ENCODE data around the gene MRPS24. TPM values are rescaled to one million over a fixed set of nuclear protein-coding genes. Genes with fewer than 3 reads are reported as not detected.

MRPS24 gene
- total RNA-seq, 2 donors from 2014 or later: 125 to 139 TPM

GRCh38 chr7:43879477-43879876, 10.2 kb upstream of the MRPS24 start:
- intact Hi-C loops (cut with DNase I): no loop called here
- ATAC-seq: no peak

GRCh38 chr7:43878867-43879266, 9.6 kb upstream of the MRPS24 start:
- ATAC-seq (peak; percentile 11 to 34), DNase-seq (no peak)
- intact Hi-C loops (cut with DNase I): no loop called here

More at GRCh38 chr7:43879477-43879876, 10.2 kb upstream of the MRPS24 start:
- DNase-seq: no peak

- ATAC-seq (peak; percentile 23 to 69), DNase-seq (no peak)
- intact Hi-C loops (cut with DNase I): no loop called here
Measured at GRCh38 chr7:43877968-43878864, 8.9 kb upstream of the MRPS24 start.

GRCh38 chr7:43876976-43877745, 7.8 kb upstream of the MRPS24 start:
- ATAC-seq (no peak), DNase-seq (no peak)
- intact Hi-C loops (cut with DNase I): no loop called here

GRCh38 chr7:43876241-43876640, 6.9 kb upstream of the MRPS24 start:
- intact Hi-C loops (cut with DNase I): no loop called here

GRCh38 chr7:43873300-43873699, 4.0 kb upstream of the MRPS24 start:
- peak in 1 of 2 donors; percentile 56 for ATAC-seq
- intact Hi-C loops (cut with DNase I): no loop called here
- peak; percentile 74 for DNase-seq

More at GRCh38 chr7:43876241-43876640, 6.9 kb upstream of the MRPS24 start:
- ATAC-seq (no peak), DNase-seq (no peak)

GRCh38 chr7:43872406-43873110, 3.2 kb upstream of the MRPS24 start:
- intact Hi-C loops (cut with DNase I): no loop called here
- ATAC-seq: peak; percentile 24 to 61
- DNase-seq: peak; percentile 59

GRCh38 chr7:43871064-43871463, 1.7 kb upstream of the MRPS24 start:
- DNase-seq: no peak

GRCh38 chr7:43870316-43870715, 999 bp upstream of the MRPS24 start:
- intact Hi-C loops (cut with DNase I): no loop called here
- ATAC-seq (no peak), DNase-seq (no peak)

More at GRCh38 chr7:43871064-43871463, 1.7 kb upstream of the MRPS24 start:
- intact Hi-C loops (cut with DNase I): no loop called here
- ATAC-seq: no peak

- ATAC-seq: peak; percentile 29 to 31
- intact Hi-C loops (cut with DNase I): no loop called here
- no peak for DNase-seq
Measured at GRCh38 chr7:43869867-43870240, 537 bp upstream of the MRPS24 start.

GRCh38 chr7:43868681-43869005, 674 bp downstream of the MRPS24 start:
- intact Hi-C loops (cut with DNase I): no loop called here
- DNase-seq (no peak), ATAC-seq (no peak)

- DNase-seq: no peak
- intact Hi-C loops (cut with DNase I): no loop called here
- no peak for ATAC-seq
Measured at GRCh38 chr7:43868181-43868580, 1.1 kb downstream of the MRPS24 start.

GRCh38 chr7:43865277-43865676, 4.0 kb downstream of the MRPS24 start:
- DNase-seq (no peak), ATAC-seq (no peak)
- intact Hi-C loops (cut with DNase I): no loop called here

GRCh38 chr7:43864126-43864525, 5.2 kb downstream of the MRPS24 start:
- no peak for ATAC-seq
- no peak for DNase-seq
- intact Hi-C loops (cut with DNase I): no loop called here

- intact Hi-C loops (cut with DNase I): no loop called here
- DNase-seq: no peak
- ATAC-seq: no peak
Measured at GRCh38 chr7:43856996-43857395, 12.3 kb downstream of the MRPS24 start.

- intact Hi-C loops (cut with DNase I): no loop called here
- no peak for DNase-seq
- ATAC-seq: no peak
Measured at GRCh38 chr7:43856316-43856715, 13.0 kb downstream of the MRPS24 start.

- no peak for ATAC-seq
- intact Hi-C loops (cut with DNase I): no loop called here
- DNase-seq: no peak
Measured at GRCh38 chr7:43855176-43855575, 14.1 kb downstream of the MRPS24 start.

GRCh38 chr7:43851805-43852204, 17.5 kb downstream of the MRPS24 start:
- DNase-seq (no peak), ATAC-seq (no peak)
- intact Hi-C loops (cut with DNase I): no loop called here

- intact Hi-C loops (cut with DNase I): no loop called here
- DNase-seq (no peak), ATAC-seq (no peak)
Measured at GRCh38 chr7:43850348-43851116, 18.8 kb downstream of the MRPS24 start.
